ENCODE results near the gene CTTNBP2NL.

GRCh38 chr1:112504001-112504660 is 108.1 kb downstream of the CTTNBP2NL start:
- TF ChIP-seq ZNF48 (tag by site-specific recombination; IDR thresholded peaks at IDR 0.05) = no peak
- no peak for TF ChIP-seq PBX3 (CRISPR knock-in tag; IDR thresholded peaks at IDR 0.05)
- TF ChIP-seq ZBTB20 (tag by site-specific recombination; IDR thresholded peaks at IDR 0.05) = no peak
- no peak for TF ChIP-seq PRDM1 (tag by site-specific recombination; IDR thresholded peaks at IDR 0.05)
- TF ChIP-seq CTCF (tag by site-specific recombination; IDR thresholded peaks at IDR 0.05) = no peak
- no peak for TF ChIP-seq ZEB2 (tag by site-specific recombination; IDR thresholded peaks at IDR 0.05)
- TF ChIP-seq ZNF175 (tag by site-specific recombination; IDR thresholded peaks at IDR 0.05) = no peak
- TF ChIP-seq ZNF670 (tag by site-specific recombination; IDR thresholded peaks at IDR 0.05; ENCODE audit: low read depth) = no peak
- TF ChIP-seq SCRT2 (tag by site-specific recombination; IDR thresholded peaks at IDR 0.05) = no peak
- no peak for TF ChIP-seq ZNF138 (tag by site-specific recombination; IDR thresholded peaks at IDR 0.05; ENCODE audit: borderline replicate concordance)
- no peak for TF ChIP-seq ZBTB21 (tag by site-specific recombination; IDR thresholded peaks at IDR 0.05)
- TF ChIP-seq ZNF623 (tag by site-specific recombination; IDR thresholded peaks at IDR 0.05) = no peak
- TF ChIP-seq ZBTB8A (tag by site-specific recombination; IDR thresholded peaks at IDR 0.05) = no peak

Data from HEK293 (cell line).